Measurements from ENCODE around the gene TUBA3E.
"Not testable (repeated sequence)": the region's sequence is repeated elsewhere in the genome, so short reads cannot be mapped to it uniquely, and the experiment has no call there.

The TUBA3E gene

DNA sequence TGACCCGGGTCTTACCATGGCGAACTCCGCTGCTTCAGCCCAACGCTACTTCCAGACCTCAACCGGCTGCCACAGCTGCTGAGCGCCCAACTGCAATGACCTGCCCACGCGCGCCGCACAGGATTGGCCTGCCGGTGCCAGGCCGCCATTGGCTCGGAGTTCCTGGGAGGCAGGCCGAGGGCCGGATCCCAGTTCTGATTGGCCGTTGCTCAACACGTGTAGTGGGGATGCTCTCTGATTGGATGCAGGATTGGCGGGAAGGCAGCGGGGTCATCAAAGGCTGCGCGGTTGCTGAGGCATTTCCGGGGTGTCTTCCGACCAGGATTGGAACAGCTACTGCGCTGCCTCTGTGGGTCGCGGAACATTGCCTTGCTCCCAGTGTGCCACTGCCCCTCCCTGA lies at the start of gene TUBA3E:
TUBA3E (minus strand) TSS at position 97 of the 400 bp plus-strand sequence; CDS start at position 18, 79 bp downstream.
- no peak for TF ChIP-seq ZNF274 (IDR thresholded peaks at IDR 0.05; ENCODE audit: low read depth, low read length)
- H3K4me3 ChIP-seq (ENCODE audit: low read length): no peak within 1 kb of the TSS

- no peak for TF ChIP-seq ZNF274 (IDR thresholded peaks at IDR 0.05; ENCODE audit: low read depth, low read length)
- no peak overlapping the region for H3K4me3 ChIP-seq (ENCODE audit: low read length)
Observed at GRCh38 chr2:130246430-130246829, 48.2 kb upstream of the TUBA3E start.

- TF ChIP-seq ZNF274 (IDR thresholded peaks at IDR 0.05; ENCODE audit: low read depth, low read length): no peak
- H3K4me3 ChIP-seq (ENCODE audit: low read length): no peak overlapping the region
Observed at GRCh38 chr2:130245976-130246375, 47.7 kb upstream of the TUBA3E start.

DNA sequence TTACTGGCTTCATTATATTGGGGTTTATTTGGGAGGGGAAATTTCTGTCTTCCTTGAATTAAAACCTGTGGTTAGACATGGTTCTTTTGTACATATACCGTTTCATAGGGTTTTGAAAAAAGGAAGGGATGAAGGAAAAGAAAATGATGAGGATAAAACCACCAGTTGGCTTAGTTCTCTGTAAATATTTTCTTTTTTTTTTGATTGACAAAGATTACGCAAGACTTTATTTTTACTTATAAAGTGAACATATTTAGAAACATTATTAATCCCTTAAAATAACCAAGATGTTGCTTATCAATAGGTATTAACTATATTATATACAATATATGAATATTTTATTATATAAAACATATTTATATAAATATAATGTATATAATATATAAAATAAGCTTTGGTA lies 45.1 kb upstream of the TUBA3E start:
- H3K4me3 ChIP-seq (ENCODE audit: low read length): no peak overlapping the region
- no peak for TF ChIP-seq ZNF274 (IDR thresholded peaks at IDR 0.05; ENCODE audit: low read depth, low read length)

GRCh38 chr2:130241041-130241707 lies 42.9 kb upstream of the TUBA3E start:
- TF ChIP-seq ZNF274 (IDR thresholded peaks at IDR 0.05; ENCODE audit: low read depth, low read length): no peak
- no peak overlapping the region for H3K4me3 ChIP-seq (ENCODE audit: low read length)

DNA sequence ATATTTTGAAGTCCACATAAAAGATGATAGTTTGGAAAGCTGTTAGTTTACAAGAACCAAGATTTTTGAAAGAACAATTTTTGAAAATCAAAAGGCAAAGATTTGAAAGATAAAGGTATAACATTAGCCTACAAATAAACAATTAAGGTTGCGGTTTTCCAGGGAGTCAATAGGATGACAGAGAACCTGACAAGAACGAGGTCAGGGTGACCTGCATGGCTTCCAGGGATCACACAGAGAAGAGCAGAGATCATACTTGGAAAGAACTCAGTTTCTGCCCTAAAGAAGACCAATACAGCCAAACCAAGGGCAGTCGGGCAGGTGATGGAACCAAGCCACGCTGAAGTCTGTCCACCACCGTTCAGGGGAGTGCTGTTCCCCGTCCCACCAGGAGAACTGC lies 41.3 kb upstream of the TUBA3E start:
- not testable (repeated sequence) for H3K4me3 ChIP-seq (ENCODE audit: low read length)

GRCh38 chr2:130233066-130233465 lies 34.8 kb upstream of the TUBA3E start:
- H3K4me3 ChIP-seq (ENCODE audit: low read length): not testable (repeated sequence)

DNA sequence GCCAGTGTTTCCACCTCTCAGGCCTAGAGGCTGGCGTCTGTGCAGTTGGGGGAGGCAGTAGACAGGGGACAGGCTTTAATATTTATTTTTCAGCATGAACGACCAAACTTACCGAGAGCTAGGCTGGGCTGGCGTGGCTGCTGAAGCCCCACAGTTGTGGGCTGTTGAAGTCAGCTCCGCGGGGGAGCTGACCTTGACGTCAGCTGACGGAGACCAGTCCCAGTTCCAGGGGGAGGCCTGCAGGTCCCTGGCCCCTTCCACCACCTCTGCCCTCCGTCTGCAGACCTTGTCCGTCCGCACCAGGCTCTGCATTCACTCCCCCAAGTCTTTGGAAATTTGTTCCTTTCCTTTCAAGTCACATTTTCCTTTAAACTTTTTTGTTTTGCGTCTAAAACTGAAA lies 33.4 kb upstream of the TUBA3E start:
- no peak for TF ChIP-seq ZNF274 (IDR thresholded peaks at IDR 0.05; ENCODE audit: low read depth, low read length)
- H3K4me3 ChIP-seq (ENCODE audit: low read length): no peak overlapping the region

GRCh38 chr2:130230907-130231306 lies 32.7 kb upstream of the TUBA3E start:
- not testable (repeated sequence) for H3K4me3 ChIP-seq (ENCODE audit: low read length)

- H3K4me3 ChIP-seq (ENCODE audit: low read length): not testable (repeated sequence)
Observed at GRCh38 chr2:130230376-130230775, 32.1 kb upstream of the TUBA3E start.

GRCh38 chr2:130229161-130229510 lies 30.9 kb upstream of the TUBA3E start:
- peak overlapping the region; percentile 72; the same call in 1 of the 2 replicates for H3K4me3 ChIP-seq (ENCODE audit: low read length)

DNA sequence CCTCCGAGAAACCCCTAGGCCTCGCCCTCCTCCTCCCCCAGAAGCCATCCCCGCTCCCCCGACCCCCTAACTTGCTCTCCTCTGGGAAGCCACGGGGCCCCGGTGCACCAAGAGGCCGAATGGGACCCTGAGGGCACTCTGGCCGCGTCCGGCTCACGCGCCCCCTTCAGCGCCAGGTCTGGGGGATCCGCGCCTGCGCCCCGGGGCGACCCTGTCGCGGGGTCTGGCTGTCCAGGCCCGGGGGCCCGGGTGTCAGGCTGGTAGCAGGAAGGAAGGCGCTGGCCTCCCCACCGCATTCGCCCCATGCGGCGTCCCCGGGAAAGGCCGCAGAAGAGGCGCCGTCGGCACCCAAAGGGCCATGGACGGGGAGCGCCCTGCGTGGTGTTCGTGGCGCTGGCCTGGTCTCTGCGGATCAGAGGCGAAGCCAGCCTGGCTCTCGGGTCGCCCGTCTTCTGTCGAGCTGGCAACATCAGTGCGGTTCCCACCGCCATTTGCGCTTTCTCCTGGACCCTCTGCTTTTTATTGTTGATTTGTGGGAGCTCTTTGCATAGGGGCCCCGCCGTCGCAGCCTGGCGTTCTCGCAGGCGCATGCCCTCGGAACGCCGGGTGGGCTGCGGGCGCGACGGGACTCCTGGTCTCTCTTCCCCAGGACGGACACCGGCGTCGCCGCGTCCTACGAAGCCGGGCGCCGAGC lies 30.4 kb upstream of the TUBA3E start:
- H3K4me3 ChIP-seq (ENCODE audit: low read length): peak overlapping the region; percentile 72; the same call in 1 of the 2 replicates

GRCh38 chr2:130228005-130228404 lies 29.8 kb upstream of the TUBA3E start:
- not testable (repeated sequence) for H3K4me3 ChIP-seq (ENCODE audit: low read length)

DNA sequence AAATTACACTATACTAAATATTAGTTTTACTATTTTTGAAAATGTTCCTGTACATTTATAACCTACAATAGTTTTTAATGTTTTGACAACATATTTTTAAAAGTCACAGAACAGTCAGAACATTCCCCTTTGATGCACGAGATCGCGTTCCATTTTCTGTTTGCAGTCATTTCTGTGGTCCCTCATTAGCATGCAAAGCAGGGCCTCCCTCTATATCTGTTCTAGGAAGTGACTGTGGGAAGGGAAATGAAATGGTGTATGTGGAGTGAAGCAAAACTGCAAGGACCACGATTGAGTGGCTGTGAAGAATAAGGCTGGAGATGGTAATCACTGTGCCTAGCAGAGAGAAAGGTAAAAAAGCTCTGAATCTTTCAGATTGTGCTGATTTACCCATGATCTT lies 24.3 kb upstream of the TUBA3E start:
- not testable (repeated sequence) for H3K4me3 ChIP-seq (ENCODE audit: low read length)

DNA sequence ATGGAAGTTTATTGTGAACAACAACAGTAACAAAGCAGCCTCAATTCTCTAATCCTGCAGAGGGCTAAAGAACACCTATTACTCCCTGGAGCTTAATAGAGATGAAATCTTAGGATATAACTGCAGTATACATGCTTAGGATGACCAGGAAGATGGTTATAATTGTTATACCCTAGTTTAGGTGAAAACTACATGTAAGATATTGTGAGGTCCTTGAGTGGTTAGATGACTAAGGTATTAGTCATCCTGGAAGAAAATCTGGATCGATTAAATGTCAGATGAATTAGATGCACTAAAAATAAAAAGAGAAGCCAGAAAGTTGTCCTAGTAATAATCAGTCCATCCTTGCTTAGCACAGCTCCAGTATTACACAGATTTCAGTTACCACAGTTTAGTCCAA lies 22.3 kb upstream of the TUBA3E start:
- not testable (repeated sequence) for H3K4me3 ChIP-seq (ENCODE audit: low read length)

DNA sequence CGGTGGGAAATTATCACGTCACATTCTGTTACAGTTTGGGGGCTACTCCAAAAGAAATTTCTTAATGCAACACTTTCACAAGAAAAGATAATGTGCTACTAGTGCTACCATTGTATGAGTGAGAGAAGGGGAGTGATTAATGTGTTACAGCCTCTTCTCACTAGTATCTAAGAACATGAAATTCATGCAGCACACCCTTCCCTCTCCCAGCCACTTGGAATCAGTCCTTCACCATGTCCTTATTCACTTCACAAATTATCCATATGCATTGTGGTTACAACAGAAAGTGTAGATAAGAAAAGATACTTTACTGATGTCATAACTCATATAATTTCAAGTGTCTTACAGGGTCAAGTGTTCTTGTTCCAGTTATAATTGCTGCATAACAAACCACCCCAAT lies 20.9 kb upstream of the TUBA3E start:
- H3K4me3 ChIP-seq (ENCODE audit: low read length): not testable (repeated sequence)

GRCh38 chr2:130207051-130207450 lies 8.8 kb upstream of the TUBA3E start:
- H3K4me3 ChIP-seq (ENCODE audit: low read length): not testable (repeated sequence)

DNA sequence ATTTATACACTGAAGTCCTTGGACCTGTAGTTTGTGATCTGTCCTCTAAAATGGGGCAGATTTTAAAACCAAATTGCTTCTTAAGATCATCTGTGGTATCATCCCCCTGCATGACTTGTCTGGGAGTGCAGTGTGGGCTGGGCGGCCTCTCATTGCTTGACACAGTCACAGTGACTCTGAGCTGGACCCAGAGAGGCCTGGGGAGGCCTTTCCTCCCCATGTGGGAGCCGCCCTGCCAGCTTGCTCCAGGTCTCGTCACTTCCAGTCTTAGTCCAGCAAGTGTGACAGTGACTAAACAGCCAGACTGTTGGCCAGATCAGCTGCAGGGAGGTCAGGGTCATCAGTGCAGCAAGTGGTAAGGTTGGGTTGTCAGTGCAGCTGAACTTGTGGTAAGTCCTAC lies 4.9 kb upstream of the TUBA3E start:
- H3K4me3 ChIP-seq (ENCODE audit: low read length): not testable (repeated sequence)

DNA sequence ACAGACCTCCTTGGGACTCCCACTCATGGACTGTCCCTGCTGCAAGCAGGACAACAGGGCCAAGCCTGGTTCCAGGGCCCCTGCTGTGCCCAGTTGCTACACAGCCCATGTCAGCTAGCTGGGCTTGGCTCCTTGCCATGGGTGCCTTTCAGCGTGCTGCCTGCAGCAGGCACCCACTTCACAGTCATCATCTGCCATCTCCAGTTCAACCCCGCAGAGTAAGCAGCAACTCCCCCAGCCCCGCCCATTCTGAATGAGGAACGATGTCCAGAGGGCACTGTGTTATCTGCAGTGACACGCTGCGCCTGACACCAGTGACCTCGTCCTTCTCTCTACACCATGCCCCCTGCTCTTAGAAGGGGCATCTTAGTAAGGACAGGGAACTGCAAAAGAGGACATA lies 4.3 kb upstream of the TUBA3E start:
- H3K4me3 ChIP-seq (ENCODE audit: low read length): not testable (repeated sequence)

DNA sequence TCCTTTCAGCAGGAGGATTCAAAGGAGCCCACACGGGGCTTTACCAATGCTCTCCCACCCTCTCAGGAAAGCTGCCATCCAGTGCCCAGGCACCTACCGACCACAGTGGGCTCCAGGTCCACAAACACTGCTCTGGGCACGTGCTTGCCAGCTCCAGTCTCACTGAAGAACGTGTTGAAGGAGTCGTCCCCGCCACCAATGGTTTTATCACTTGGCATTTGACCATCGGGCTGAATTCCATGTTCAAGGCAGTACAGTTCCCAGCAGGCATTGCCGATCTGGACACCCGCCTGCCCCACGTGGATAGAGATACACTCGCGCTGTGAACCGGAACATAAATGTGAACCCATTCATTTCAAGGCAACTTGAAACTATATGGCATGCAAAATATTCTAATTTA lies 2.2 kb downstream of the TUBA3E start:
- not testable (repeated sequence) for H3K4me3 ChIP-seq (ENCODE audit: low read length)

- not testable (repeated sequence) for H3K4me3 ChIP-seq (ENCODE audit: low read length)
Observed at GRCh38 chr2:130195089-130195635, 3.1 kb downstream of the TUBA3E start.

GRCh38 chr2:130193824-130194223 lies 4.4 kb downstream of the TUBA3E start:
- not testable (repeated sequence) for H3K4me3 ChIP-seq (ENCODE audit: low read length)

Measured in GM08714 (cell line).